Natural killer cell treated with Interleukin-12 subunit alpha and Interleukin-12 subunit beta and Interleukin-15 and Interleukin-18, amount 100 ng/mL, for 72 hours (primary cell): ENCODE measurements around the gene RAB7A. TPM values are rescaled to one million over a fixed set of nuclear protein-coding genes. Genes with fewer than 3 reads are reported as not detected.
A peak's percentile ranks its signal among the peaks of the same experiment; 100 is the strongest.
"Not testable (repeated sequence)": the region's sequence is repeated elsewhere in the genome, so short reads cannot be mapped to it uniquely, and the experiment has no call there.

ENCODE experiments used
- ATAC-seq, 2 donors: fragments of 150-1000 bp; cut with Tn5 transposase in 1 of 2; sonication (Bioruptor Pico), chemical (Tn5 transposase) in 1 of 2; 2 replicates each; pipeline ENCODE4 v1.10.0; 2021
- DNase-seq: peaks from one replicate; pipeline ENCODE4 v3.0.0; 2022; ENCODE audit warnings: low spot score
- H3K27ac Mint-ChIP-seq, 2 donors: 1 replicate in 1 of 2; 2 replicates in 1 of 2; pipeline ENCODE4 v1.8.0; 2022; ENCODE audit warnings: mixed read lengths in 2 of 2, mild to moderate bottlenecking in 1 of 2, moderate library complexity in 1 of 2
- H3K27me3 Mint-ChIP-seq, 2 donors: 1 replicate in 1 of 2; 2 replicates in 1 of 2; pipeline ENCODE4 v1.8.0; 2022; ENCODE audit warnings: mixed read lengths in 2 of 2
- H3K36me3 Mint-ChIP-seq: one replicate; pipeline ENCODE4 v1.8.0; 2022; ENCODE audit warnings: mixed read lengths
- H3K4me1 Mint-ChIP-seq, 2 donors: 1 replicate in 1 of 2; 2 replicates in 1 of 2; pipeline ENCODE4 v1.8.0; 2022; ENCODE audit warnings: low read depth in 2 of 2, mixed read lengths in 2 of 2, mild to moderate bottlenecking in 1 of 2
- H3K4me3 Mint-ChIP-seq: one replicate; pipeline ENCODE4 v1.8.0; 2022; ENCODE audit warnings: mixed read lengths
- H3K9me3 Mint-ChIP-seq: 2 replicates; pipeline ENCODE4 v1.8.0; 2022; ENCODE audit warnings: mixed read lengths
- total RNA-seq, 2 donors: library from RNA; stranded (reverse); gene quantifications; one replicate each; pipeline ENCODE4 v1.2.3, GENCODE V29; 2022

Gene RAB7A
- total RNA-seq, 2 donors from 2014 or later = 183 to 338 TPM

DNA sequence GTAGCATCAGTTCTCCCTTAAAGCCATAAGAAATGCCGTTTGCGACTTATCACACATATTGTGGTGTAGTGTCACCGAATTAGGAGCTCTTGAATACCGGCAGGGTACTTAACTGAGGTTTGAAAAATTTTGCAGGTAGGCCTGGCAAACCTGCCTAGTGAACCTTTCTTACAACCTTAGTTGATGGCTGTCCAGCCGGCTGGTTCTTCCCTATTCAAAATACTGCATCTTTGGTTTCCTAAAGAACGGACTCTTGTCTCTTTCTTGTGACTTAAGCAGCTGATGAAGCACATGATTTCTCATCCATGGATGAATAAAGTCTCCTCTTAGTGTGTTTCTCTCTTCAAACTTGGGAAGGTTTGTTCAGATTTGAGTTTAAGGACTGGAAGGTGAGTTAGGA, 1.5 kb downstream of the RAB7A start:
- peak overlapping the region; percentile 97 for H3K4me3 Mint-ChIP-seq
- ATAC-seq = no peak
- no peaks in the 10 kb centered on the region for H3K9me3 Mint-ChIP-seq
- DNase-seq = no peak
- H3K27me3 Mint-ChIP-seq = no peaks in the 10 kb centered on the region
- H3K4me1 Mint-ChIP-seq = peaks cover 54 to 64% of the 10 kb centered on the region in 2 donors
- H3K27ac Mint-ChIP-seq = peak overlapping the region; percentile 91 to 96
- no peaks in the 10 kb centered on the region for H3K36me3 Mint-ChIP-seq

DNA sequence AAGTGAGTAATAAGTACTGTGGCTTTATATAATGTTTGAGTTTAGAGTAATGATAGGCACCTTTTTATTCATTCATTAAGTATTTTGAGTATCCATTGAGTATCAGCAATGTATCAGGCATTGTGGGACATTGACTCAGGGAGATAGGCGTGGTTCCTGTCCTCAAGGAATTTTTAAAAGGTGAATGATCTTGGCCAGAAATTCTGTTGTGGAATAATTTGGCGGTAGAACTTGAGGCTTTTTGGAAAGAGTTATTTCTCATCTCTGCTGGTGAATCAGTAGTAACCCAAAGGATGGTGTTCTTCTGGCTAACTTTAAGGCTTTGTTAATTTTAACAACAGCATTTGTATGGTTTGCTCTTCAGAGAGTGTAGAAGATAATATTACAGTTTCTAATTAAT, 2.0 kb downstream of the RAB7A start:
- Mint-ChIP-seq H3K27me3 (no peaks in the 10 kb centered on the region), H3K9me3 (no peaks in the 10 kb centered on the region), H3K36me3 (no peaks in the 10 kb centered on the region), H3K4me3 (peak overlapping the region; percentile 97), H3K27ac (peak overlapping the region; percentile 91 to 96), H3K4me1 (peaks cover 59 to 69% of the 10 kb centered on the region in 2 donors)
- ATAC-seq (no peak), DNase-seq (no peak)

- not testable (repeated sequence) for DNase-seq, H3K27ac Mint-ChIP-seq, H3K36me3 Mint-ChIP-seq, ATAC-seq, H3K27me3 Mint-ChIP-seq, H3K9me3 Mint-ChIP-seq
- H3K4me3 Mint-ChIP-seq = peak overlapping the region; percentile 32
- H3K4me1 Mint-ChIP-seq = peaks cover 65 to 75% of the 10 kb centered on the region in 2 donors
Measured at GRCh38 chr3:128728521-128728920, 2.5 kb downstream of the RAB7A start.

GRCh38 chr3:128730471-128730870, 4.5 kb downstream of the RAB7A start:
- no peaks in the 10 kb centered on the region for H3K36me3 Mint-ChIP-seq
- ATAC-seq (peak in 1 of 2 donors; percentile 2), DNase-seq (no peak)
- no peaks in the 10 kb centered on the region for H3K27me3 Mint-ChIP-seq
- H3K4me3 Mint-ChIP-seq = peak overlapping the region; percentile 60
- no peaks in the 10 kb centered on the region for H3K9me3 Mint-ChIP-seq
- peaks cover 76 to 84% of the 10 kb centered on the region in 2 donors for H3K4me1 Mint-ChIP-seq
- H3K27ac Mint-ChIP-seq = peak overlapping the region; percentile 31 to 77

DNA sequence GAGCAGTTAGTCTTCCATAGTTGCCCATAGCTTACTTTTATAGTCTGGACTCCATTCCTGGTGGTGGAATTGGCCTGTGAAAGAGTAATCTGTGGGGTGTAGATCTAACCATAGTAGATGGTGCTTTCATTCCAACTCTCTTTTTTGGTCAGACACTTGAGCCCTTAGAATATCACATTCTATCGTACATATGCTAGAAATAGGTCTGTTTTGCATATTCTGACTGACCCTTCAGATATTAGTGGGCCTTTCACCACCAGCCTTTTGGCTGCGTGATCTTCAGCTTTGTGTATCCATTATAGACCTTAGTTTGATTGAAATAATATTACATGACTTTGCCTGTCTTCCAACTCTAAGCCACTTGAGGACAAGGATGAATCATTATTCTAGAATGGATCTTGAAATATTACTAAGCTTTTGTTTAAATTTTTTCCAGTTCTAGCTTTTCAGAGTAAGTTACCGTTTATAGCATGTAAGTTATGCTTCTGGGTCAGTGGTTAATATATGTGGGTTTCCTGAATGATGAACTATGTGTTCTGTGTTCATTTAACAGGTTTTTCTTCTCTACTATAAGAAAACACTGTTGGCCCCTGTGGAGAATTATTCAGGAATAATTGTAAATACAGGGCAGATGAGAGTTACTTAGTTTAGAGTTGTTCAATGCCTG, 8.7 kb downstream of the RAB7A start:
- peak overlapping the region; percentile 1 for H3K4me3 Mint-ChIP-seq

GRCh38 chr3:128735287-128735686, 9.3 kb downstream of the RAB7A start:
- peak overlapping the region; percentile 1 for H3K4me3 Mint-ChIP-seq
- H3K27ac Mint-ChIP-seq = peak overlapping the region in 1 of 2 donors; percentile 56
- no peaks in the 10 kb centered on the region for H3K9me3 Mint-ChIP-seq
- no peak for DNase-seq
- H3K4me1 Mint-ChIP-seq = peaks cover 57 to 62% of the 10 kb centered on the region in 2 donors
- no peaks in the 10 kb centered on the region for H3K27me3 Mint-ChIP-seq
- no peak for ATAC-seq
- H3K36me3 Mint-ChIP-seq = peaks cover 6% of the 10 kb centered on the region

More for the DNA sequence above, 8.7 kb downstream of the RAB7A start:
- no peak for ATAC-seq
- Mint-ChIP-seq H3K9me3 (no peaks in the 10 kb centered on the region), H3K36me3 (peaks cover 6% of the 10 kb centered on the region), H3K27me3 (no peaks in the 10 kb centered on the region), H3K27ac (peak overlapping the region in 1 of 2 donors; percentile 56), H3K4me1 (peaks cover 63 to 67% of the 10 kb centered on the region in 2 donors)
- DNase-seq = no peak

DNA sequence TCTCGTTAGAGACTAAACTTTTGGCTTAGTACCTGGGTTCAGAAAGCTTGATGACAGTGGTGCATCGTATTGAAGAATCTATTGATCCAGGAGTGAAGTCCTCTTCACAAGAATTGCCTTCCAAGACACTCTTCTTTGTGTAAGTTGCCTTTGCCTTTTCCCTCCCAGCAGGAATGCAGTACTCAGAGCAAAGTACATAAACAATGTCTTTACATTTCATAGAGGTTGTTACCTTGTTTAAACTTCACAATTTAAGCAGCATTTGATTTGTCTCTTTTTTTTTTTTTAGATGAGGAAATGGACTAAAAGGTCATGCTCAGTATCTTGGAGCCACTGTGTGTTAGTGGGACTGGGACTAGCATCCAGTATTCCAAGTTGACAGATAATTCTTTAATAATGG, 9.9 kb downstream of the RAB7A start:
- H3K9me3 Mint-ChIP-seq = no peaks in the 10 kb centered on the region
- ATAC-seq (no peak), DNase-seq (no peak)
- peak overlapping the region in 1 of 2 donors; percentile 56 for H3K27ac Mint-ChIP-seq
- H3K27me3 Mint-ChIP-seq = no peaks in the 10 kb centered on the region
- H3K4me3 Mint-ChIP-seq = no peak overlapping the region
- peaks cover 54 to 61% of the 10 kb centered on the region in 2 donors for H3K4me1 Mint-ChIP-seq
- H3K36me3 Mint-ChIP-seq = peaks cover 6% of the 10 kb centered on the region

- Mint-ChIP-seq H3K27ac (no peak overlapping the region), H3K4me1 (peaks cover 54 to 61% of the 10 kb centered on the region in 2 donors), H3K4me3 (no peak overlapping the region), H3K36me3 (peaks cover 8% of the 10 kb centered on the region), H3K27me3 (no peaks in the 10 kb centered on the region), H3K9me3 (no peaks in the 10 kb centered on the region)
- ATAC-seq (no peak), DNase-seq (no peak)
Measured at GRCh38 chr3:128736601-128737000, 10.6 kb downstream of the RAB7A start.

DNA sequence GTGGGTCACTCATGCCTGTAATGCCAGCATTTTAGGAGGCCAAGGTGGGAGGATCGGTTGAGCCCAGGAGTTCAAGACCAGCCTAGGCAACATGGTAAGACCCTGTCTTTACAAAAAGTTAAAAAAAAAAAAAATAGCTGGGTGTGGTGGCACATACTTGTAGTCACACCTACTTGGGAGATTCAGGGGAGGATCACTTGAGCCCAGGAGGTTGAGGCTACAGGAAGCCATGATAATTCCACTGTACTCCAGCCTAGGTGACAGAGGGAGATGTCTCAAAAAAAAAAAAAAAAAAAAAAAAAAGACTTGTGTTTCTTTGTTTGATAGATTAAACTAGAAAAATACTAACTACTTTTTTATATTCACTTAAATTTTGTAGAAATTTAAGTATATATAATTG, 14.6 kb downstream of the RAB7A start:
- Mint-ChIP-seq H3K9me3 (no peaks in the 10 kb centered on the region), H3K4me1 (peaks cover 25 to 32% of the 10 kb centered on the region in 2 donors), H3K27me3 (no peaks in the 10 kb centered on the region), H3K36me3 (peaks cover 14% of the 10 kb centered on the region), H3K27ac (no peak overlapping the region), H3K4me3 (no peak overlapping the region)
- ATAC-seq (no peak), DNase-seq (no peak)

DNA sequence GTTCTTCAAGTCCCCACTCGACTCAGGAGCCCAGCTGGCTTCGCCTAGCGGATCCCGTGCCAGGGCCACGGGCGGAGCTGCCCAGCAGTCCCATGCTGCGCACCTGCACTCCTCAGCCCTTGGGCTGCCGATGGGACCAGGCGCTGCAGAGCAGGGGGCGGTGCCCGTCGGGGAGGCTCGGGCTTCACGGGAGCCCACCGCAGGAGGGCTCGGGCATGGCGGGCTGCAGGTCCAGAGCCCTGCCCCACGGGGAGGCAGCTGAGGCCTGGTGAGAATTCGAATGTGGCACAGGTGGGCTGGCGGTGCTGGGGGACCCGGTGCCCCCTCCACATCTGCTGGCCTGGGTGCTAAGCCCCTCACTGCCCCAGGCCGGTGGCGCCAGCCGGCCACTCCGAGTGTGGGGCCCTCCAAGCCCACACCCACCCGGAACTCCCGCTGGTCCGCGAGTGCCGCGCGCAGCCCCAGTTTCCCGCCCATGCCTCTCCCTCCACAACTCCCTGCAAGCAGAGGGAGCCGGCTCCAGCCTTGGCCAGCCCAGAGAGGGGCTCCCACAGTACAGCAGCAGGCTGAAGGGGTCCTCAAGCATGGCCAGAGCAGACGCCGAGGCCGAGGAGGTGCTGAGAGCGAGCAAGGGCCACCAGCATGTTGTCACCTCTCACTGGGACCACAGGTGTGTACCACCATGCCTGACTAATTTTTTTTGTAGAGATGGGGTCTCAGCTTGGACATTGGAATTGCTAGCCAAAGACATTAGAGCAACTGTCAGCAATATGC, 17.0 kb downstream of the RAB7A start:
- peaks cover 14% of the 10 kb centered on the region for H3K36me3 Mint-ChIP-seq

GRCh38 chr3:128745742-128746141, 19.8 kb downstream of the RAB7A start:
- no peak for ATAC-seq
- no peak overlapping the region for H3K4me3 Mint-ChIP-seq
- H3K9me3 Mint-ChIP-seq = no peaks in the 10 kb centered on the region
- peaks cover 39 to 40% of the 10 kb centered on the region in 2 donors for H3K4me1 Mint-ChIP-seq
- DNase-seq = no peak
- H3K36me3 Mint-ChIP-seq = peaks cover 8% of the 10 kb centered on the region
- H3K27ac Mint-ChIP-seq = no peak overlapping the region
- H3K27me3 Mint-ChIP-seq = no peaks in the 10 kb centered on the region

More for the DNA sequence above, 17.0 kb downstream of the RAB7A start:
- no peak overlapping the region for H3K27ac Mint-ChIP-seq
- no peak for ATAC-seq
- no peak overlapping the region for H3K4me3 Mint-ChIP-seq
- H3K4me1 Mint-ChIP-seq = peaks cover 22 to 26% of the 10 kb centered on the region in 2 donors
- no peaks in the 10 kb centered on the region for H3K27me3 Mint-ChIP-seq
- DNase-seq = no peak
- no peaks in the 10 kb centered on the region for H3K9me3 Mint-ChIP-seq

- ATAC-seq (no peak), DNase-seq (no peak)
- peaks cover 38 to 41% of the 10 kb centered on the region in 2 donors for H3K4me1 Mint-ChIP-seq
- H3K27ac Mint-ChIP-seq = no peak overlapping the region
- no peak overlapping the region for H3K4me3 Mint-ChIP-seq
- no peaks in the 10 kb centered on the region for H3K9me3 Mint-ChIP-seq
- H3K36me3 Mint-ChIP-seq = peaks cover 4% of the 10 kb centered on the region
- H3K27me3 Mint-ChIP-seq = no peaks in the 10 kb centered on the region
Measured at GRCh38 chr3:128746881-128747280, 20.9 kb downstream of the RAB7A start.

DNA sequence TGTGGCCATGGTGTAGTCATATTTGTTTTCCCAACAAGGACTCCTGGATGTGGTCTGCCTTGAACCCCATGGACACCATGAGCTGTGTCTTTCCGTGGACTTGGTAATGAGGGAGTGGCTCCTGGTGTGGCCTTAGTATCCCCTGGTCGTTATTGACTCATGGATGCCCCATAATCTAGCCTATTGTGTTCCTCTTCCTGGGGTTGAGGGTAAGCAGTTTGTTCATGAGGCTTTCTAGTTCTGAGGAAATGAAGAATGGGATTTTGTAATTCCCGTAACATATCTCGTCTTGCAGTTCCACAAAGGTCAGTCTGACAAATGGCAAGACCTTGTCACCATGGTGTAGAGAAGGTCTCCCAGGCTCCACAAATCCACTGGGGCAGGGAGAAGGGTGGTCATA, 22.6 kb downstream of the RAB7A start:
- Mint-ChIP-seq H3K4me3 (no peak overlapping the region), H3K36me3 (no peaks in the 10 kb centered on the region), H3K27me3 (no peaks in the 10 kb centered on the region), H3K9me3 (no peaks in the 10 kb centered on the region), H3K4me1 (peaks cover 48 to 49% of the 10 kb centered on the region in 2 donors), H3K27ac (no peak overlapping the region)
- ATAC-seq = no peak
- DNase-seq = no peak

- peak overlapping the region in 1 of 2 donors; percentile 40 for H3K27ac Mint-ChIP-seq
- H3K36me3 Mint-ChIP-seq = no peaks in the 10 kb centered on the region
- H3K4me1 Mint-ChIP-seq = peaks cover 53 to 54% of the 10 kb centered on the region in 2 donors
- ATAC-seq (no peak), DNase-seq (no peak)
- H3K9me3 Mint-ChIP-seq = no peaks in the 10 kb centered on the region
- no peak overlapping the region for H3K4me3 Mint-ChIP-seq
- no peaks in the 10 kb centered on the region for H3K27me3 Mint-ChIP-seq
Measured at GRCh38 chr3:128749035-128749434, 23.1 kb downstream of the RAB7A start.
